GM20000 (cell line): ENCODE measurements around the gene RBM28.

Experiments
- DNase-seq: peaks from one replicate; pipeline ENCODE4 v3.0.0; 2012; ENCODE audit warnings: low spot score
- CTCF ChIP-seq: IDR thresholded peaks from 2 replicates; pipeline ENCODE4 v1.5.1; 2012; ENCODE audit warnings: mild to moderate bottlenecking, control low read depth; ENCODE audit errors: extremely low read depth, missing control alignments

RBM28 gene

GRCh38 chr7:128266529-128266882 is 77.2 kb downstream of the RBM28 start:
- DNase-seq: no peak
- TF ChIP-seq CTCF: no peak

- DNase-seq: no peak
- TF ChIP-seq CTCF: no peak
Measured at GRCh38 chr7:128265906-128266300, 77.8 kb downstream of the RBM28 start.

GRCh38 chr7:128265156-128265905 is 78.4 kb downstream of the RBM28 start:
- no peak for DNase-seq
- TF ChIP-seq CTCF: no peak

GRCh38 chr7:128264477-128264876 is 79.2 kb downstream of the RBM28 start:
- DNase-seq: no peak

GRCh38 chr7:128263420-128263819 is 80.3 kb downstream of the RBM28 start:
- DNase-seq: no peak
- TF ChIP-seq CTCF: no peak

More at GRCh38 chr7:128264477-128264876, 79.2 kb downstream of the RBM28 start:
- no peak for TF ChIP-seq CTCF

- no peak for TF ChIP-seq CTCF
- no peak for DNase-seq
Measured at GRCh38 chr7:128262273-128263028, 81.3 kb downstream of the RBM28 start.

- no peak for DNase-seq
Measured at GRCh38 chr7:128260069-128260795, 83.5 kb downstream of the RBM28 start.

More at GRCh38 chr7:128260069-128260795, 83.5 kb downstream of the RBM28 start:
- no peak for TF ChIP-seq CTCF
